ENCODE results near the gene PLA2G4E.

Gene PLA2G4E

GRCh38 chr15:41992803-41993190 lies 28.0 kb downstream of the PLA2G4E start:
- DNase-seq (ENCODE audit: low read depth in 2 of 2), result no peak

- no peak for DNase-seq (ENCODE audit: low read depth in 2 of 2)
Measured at GRCh38 chr15:41992151-41992802, 28.6 kb downstream of the PLA2G4E start.

GRCh38 chr15:41990691-41991090 lies 30.2 kb downstream of the PLA2G4E start:
- DNase-seq (ENCODE audit: low read depth in 2 of 2), result no peak

- no peak for DNase-seq (ENCODE audit: low read depth in 2 of 2)
Measured at GRCh38 chr15:41990243-41990605, 30.6 kb downstream of the PLA2G4E start.

- peak; percentile 78 to 89 for DNase-seq (ENCODE audit: low read depth in 2 of 2)
Measured at GRCh38 chr15:41989573-41990242, 31.1 kb downstream of the PLA2G4E start.

GRCh38 chr15:41988896-41989572 lies 31.8 kb downstream of the PLA2G4E start:
- DNase-seq (ENCODE audit: low read depth in 2 of 2), result no peak

- no peak for DNase-seq (ENCODE audit: low read depth in 2 of 2)
Measured at GRCh38 chr15:41987925-41988275, 32.9 kb downstream of the PLA2G4E start.

GRCh38 chr15:41987246-41987924 lies 33.5 kb downstream of the PLA2G4E start:
- no peak for DNase-seq (ENCODE audit: low read depth in 2 of 2)

- DNase-seq (ENCODE audit: low read depth in 2 of 2), result no peak
Measured at GRCh38 chr15:41985236-41986160, 35.3 kb downstream of the PLA2G4E start.

GRCh38 chr15:41984622-41985021 lies 36.2 kb downstream of the PLA2G4E start:
- DNase-seq (ENCODE audit: low read depth in 2 of 2), result no peak

- no peak for DNase-seq (ENCODE audit: low read depth in 2 of 2)
Measured at GRCh38 chr15:41983621-41984571, 36.9 kb downstream of the PLA2G4E start.

GRCh38 chr15:41983221-41983620 lies 37.6 kb downstream of the PLA2G4E start:
- DNase-seq (ENCODE audit: low read depth in 2 of 2), result no peak

GRCh38 chr15:41982133-41982930 lies 38.5 kb downstream of the PLA2G4E start:
- DNase-seq (ENCODE audit: low read depth in 2 of 2), result no peak

- DNase-seq (ENCODE audit: low read depth in 2 of 2), result no peak
Measured at GRCh38 chr15:41981371-41982132, 39.3 kb downstream of the PLA2G4E start.

GRCh38 chr15:41980654-41981323 lies 40.1 kb downstream of the PLA2G4E start:
- DNase-seq (ENCODE audit: low read depth in 2 of 2), result no peak

- DNase-seq (ENCODE audit: low read depth in 2 of 2), result no peak
Measured at GRCh38 chr15:41979493-41980266, 41.2 kb downstream of the PLA2G4E start.

- no peak for DNase-seq (ENCODE audit: low read depth in 2 of 2)
Measured at GRCh38 chr15:41978534-41978933, 42.3 kb downstream of the PLA2G4E start.
